Esophagus muscularis mucosa (tissue), 4 donors: ENCODE data around the gene BASP1. TPM values are rescaled to one million over a fixed set of nuclear protein-coding genes. Genes with fewer than 3 reads are reported as not detected.
"Not testable (repeated sequence)": the region's sequence is repeated elsewhere in the genome, so short reads cannot be mapped to it uniquely, and the experiment has no call there.

Source experiments
- DNase-seq: peaks from one replicate; pipeline ENCODE4 v3.0.0-alpha.2; 2017; ENCODE audit errors: extremely low spot score
- H3K27ac ChIP-seq, 4 donors: fragments of 200-600 bp; sonication (generic); replicated peaks in 1 of 4; 1 replicate in 3 of 4; 2 replicates in 1 of 4; pipeline ENCODE4 v1.5.1; 2016 to 2019; ENCODE audit warnings: mild to moderate bottlenecking in 1 of 4
- H3K27me3 ChIP-seq, 4 donors: fragments of 200-600 bp; sonication (generic); one replicate each; pipeline versions ENCODE4 v1.5.1 to v1.6.0; 2016 to 2019
- H3K36me3 ChIP-seq, 4 donors: fragments of 200-600 bp; sonication (generic); one replicate each; pipeline ENCODE4 v1.5.1; 2016 to 2019
- H3K4me1 ChIP-seq, 4 donors: fragments of 200-600 bp; sonication (generic); one replicate each; pipeline ENCODE4 v1.5.1; 2016 to 2019
- H3K4me3 ChIP-seq, 4 donors: fragments of 200-600 bp; sonication (generic); 1 replicate in 2 of 4; 2 replicates in 2 of 4; pipeline ENCODE4 v1.5.1; 2016 to 2019; ENCODE audit warnings: mild to moderate bottlenecking in 4 of 4, moderate library complexity in 1 of 4
- H3K9me3 ChIP-seq, 4 donors: fragments of 200-600 bp; sonication (generic); 1 replicate in 3 of 4; 2 replicates in 1 of 4; pipeline ENCODE4 v1.5.1; 2016 to 2019
- EP300 ChIP-seq: sonication (generic); formaldehyde crosslinking; IDR thresholded peaks from one replicate; pipeline ENCODE4 v1.6.1; 2017; ENCODE audit warnings: antibody characterized with exemption
- POLR2A ChIP-seq: fragments of 450-650 bp; IDR thresholded peaks from one replicate; pipeline ENCODE4 v1.6.1; 2017; ENCODE audit warnings: antibody characterized with exemption, moderate library complexity, mild to moderate bottlenecking, low read depth
- POLR2AphosphoS5 ChIP-seq, 2 donors: sonication (generic); formaldehyde crosslinking; IDR thresholded peaks; one replicate each; pipeline ENCODE4 v1.6.1; 2017; ENCODE audit warnings: antibody characterized with exemption in 2 of 2
- WGBS: methylation state at CpG from one replicate; pipeline ENCODE4 v1.1.5; 2018; 5-methylcytosine and 5-hydroxymethylcytosine counted together
- intact Hi-C: fragments of 100-400 bp; cut with DNase I; formaldehyde crosslinking; loops from one replicate; pipeline ENCODE4 v1.15.1; 2023
- total RNA-seq, 4 donors: library from RNA; depleted of rRNA; stranded (reverse); fragments of >200 nt; gene quantifications; one replicate each; pipeline versions ENCODE4 v1.1.0 to v1.2.1, GENCODE V29; 2016
- TF ChIP-seq, protein P1 (sequence below), 3 experiments: fragments of 200-600 bp in 2 of 3; fragments of 450-650 bp in 1 of 3; sonication (generic) in 2 of 3; IDR thresholded peaks; one replicate each; pipeline ENCODE4 v1.5.1; 2017 to 2019; ENCODE audit warnings: antibody characterized with exemption in 3 of 3, mild to moderate bottlenecking in 2 of 3, moderate library complexity in 1 of 3

Gene BASP1
- total RNA-seq, 4 donors from 2014 or later, result 5.4 to 19.7 (median 6.6) TPM

DNA sequence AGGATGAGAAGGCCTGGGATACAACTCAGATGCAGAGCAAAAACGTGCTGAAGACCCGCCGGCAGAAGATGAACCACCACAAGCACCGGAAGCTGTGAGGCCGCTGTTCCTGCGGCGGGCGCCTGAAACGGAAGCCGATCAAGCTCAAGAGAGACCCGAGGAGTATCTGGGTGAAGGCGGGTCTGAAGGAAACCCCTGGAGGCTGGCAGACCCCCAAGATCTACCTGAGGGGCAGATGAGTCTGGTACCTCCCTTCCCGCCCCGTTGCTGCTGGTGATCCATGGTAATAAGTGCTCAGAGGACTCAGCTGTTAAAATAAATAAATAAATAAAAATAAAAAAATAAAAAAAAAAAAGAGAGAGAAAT is 89.3 kb downstream of the BASP1 start:
- Histone ChIP-seq H3K4me1 (no peaks in the 10 kb centered on the region), H3K4me3 (no peak overlapping the region), H3K27ac (no peak overlapping the region), H3K9me3 (no peaks in the 10 kb centered on the region), H3K27me3 (peaks cover 0 to 7% (median 0%) of the 10 kb centered on the region in 4 donors), H3K36me3 (no peaks in the 10 kb centered on the region)
- TF ChIP-seq, protein P1, sequence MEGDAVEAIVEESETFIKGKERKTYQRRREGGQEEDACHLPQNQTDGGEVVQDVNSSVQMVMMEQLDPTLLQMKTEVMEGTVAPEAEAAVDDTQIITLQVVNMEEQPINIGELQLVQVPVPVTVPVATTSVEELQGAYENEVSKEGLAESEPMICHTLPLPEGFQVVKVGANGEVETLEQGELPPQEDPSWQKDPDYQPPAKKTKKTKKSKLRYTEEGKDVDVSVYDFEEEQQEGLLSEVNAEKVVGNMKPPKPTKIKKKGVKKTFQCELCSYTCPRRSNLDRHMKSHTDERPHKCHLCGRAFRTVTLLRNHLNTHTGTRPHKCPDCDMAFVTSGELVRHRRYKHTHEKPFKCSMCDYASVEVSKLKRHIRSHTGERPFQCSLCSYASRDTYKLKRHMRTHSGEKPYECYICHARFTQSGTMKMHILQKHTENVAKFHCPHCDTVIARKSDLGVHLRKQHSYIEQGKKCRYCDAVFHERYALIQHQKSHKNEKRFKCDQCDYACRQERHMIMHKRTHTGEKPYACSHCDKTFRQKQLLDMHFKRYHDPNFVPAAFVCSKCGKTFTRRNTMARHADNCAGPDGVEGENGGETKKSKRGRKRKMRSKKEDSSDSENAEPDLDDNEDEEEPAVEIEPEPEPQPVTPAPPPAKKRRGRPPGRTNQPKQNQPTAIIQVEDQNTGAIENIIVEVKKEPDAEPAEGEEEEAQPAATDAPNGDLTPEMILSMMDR (IDR thresholded peaks at IDR 0.05), result no peak
- no peak for TF ChIP-seq EP300
- TF ChIP-seq POLR2AphosphoS5 (IDR thresholded peaks at IDR 0.05), result no peak
- no peak for TF ChIP-seq POLR2A
- DNase-seq, result no peak
- 93% methylated on average over 14 of the region's 14 CpGs for WGBS
- intact Hi-C loops, result no loop called here

DNA sequence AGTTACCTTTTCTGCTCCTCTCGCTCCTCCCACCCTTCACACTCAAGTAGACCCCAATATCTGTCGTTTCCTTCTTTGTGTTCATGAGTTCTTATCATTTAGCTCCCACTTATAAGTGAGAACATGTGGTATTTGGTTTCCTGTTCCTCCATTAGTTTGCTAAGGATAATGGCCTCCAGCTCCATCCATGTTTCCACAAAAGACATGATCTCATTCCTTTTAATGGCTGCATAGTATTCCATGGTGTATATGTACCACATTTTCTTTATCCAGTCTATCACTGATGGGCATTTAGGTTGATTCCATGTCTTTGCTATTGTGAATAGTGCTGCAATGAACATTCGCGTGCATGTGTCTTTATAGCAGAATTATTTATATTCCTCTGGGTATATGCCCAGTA is 90.0 kb downstream of the BASP1 start:
- WGBS, result 94% methylated on average over 4 of the region's 4 CpGs
- H3K27ac ChIP-seq, H3K9me3 ChIP-seq, intact Hi-C loops, DNase-seq, H3K4me1 ChIP-seq, H3K27me3 ChIP-seq, H3K36me3 ChIP-seq, H3K4me3 ChIP-seq: not testable (repeated sequence)

DNA sequence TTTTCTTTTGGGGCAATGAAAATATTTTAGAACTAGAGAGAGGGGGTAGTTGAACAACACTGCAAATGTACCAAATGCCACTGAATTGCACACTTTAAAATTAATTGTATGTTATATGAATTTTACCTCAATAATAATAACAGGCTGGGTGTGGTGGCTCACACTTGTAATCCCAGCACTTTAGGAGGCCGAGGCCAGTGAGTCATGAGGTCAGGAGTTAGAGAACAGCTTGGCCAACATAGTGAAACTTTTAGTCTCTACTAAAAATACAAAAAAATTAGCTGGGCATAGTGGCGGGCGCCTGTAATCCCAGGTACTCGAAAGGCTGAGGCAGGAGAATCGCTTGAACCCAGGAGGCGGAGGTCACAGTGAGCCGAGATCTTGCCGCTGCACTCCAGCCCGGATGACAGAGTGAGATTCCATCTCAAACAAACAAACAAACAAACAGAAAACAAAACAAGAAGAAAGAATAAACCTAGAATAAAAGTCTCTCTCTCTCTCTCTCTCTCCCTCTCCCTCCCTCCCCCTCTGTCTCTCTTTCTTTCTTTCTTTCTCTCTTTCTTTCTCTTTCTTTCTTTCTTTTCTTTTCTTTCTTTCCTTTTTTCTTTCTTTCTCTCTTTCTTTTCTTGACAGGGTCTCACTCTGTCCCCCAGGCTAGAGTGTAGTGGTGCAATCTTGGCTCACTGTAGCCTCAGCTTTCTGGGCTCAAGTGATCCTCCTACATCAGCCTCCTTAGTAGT is 91.1 kb downstream of the BASP1 start:
- Histone ChIP-seq H3K27ac (no peak overlapping the region), H3K4me1 (no peaks in the 10 kb centered on the region)

DNA sequence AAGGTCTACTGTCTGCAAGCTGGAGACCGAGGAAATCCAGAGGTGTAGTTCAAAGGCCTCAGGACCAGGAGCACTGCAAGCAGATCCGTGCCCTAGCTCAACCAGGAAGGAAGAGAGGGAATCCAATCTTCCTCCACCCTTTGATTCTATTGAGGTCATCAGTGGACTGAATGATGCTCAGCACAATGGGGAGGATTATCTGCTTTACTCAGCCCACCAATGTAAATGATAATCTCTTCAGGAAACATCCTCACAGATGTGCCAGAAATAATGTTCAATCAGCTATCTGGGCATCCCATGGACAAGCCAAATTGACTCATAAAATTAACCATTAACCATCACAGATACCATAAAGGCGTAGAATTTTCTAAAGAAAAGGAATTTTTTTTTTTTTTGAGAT is 92.0 kb downstream of the BASP1 start:
- DNase-seq, result no peak
- 79% methylated on average over 3 of the region's 3 CpGs for WGBS
- Histone ChIP-seq H3K9me3 (no peaks in the 10 kb centered on the region), H3K27me3 (peaks cover 0 to 7% (median 0%) of the 10 kb centered on the region in 4 donors), H3K36me3 (no peaks in the 10 kb centered on the region), H3K4me1 (no peaks in the 10 kb centered on the region), H3K4me3 (no peak overlapping the region), H3K27ac (no peak overlapping the region)
- intact Hi-C loops, result no loop called here
- no peak for TF ChIP-seq POLR2A
- TF ChIP-seq EP300, result no peak
- TF ChIP-seq, protein P1 (IDR thresholded peaks at IDR 0.05), result no peak
- TF ChIP-seq POLR2AphosphoS5 (IDR thresholded peaks at IDR 0.05), result no peak

More for the DNA sequence above, 91.1 kb downstream of the BASP1 start:
- intact Hi-C loops, result no loop called here
- TF ChIP-seq POLR2AphosphoS5 (IDR thresholded peaks at IDR 0.05) (no peak), POLR2A (no peak), EP300 (no peak)
- TF ChIP-seq, protein P1 (IDR thresholded peaks at IDR 0.05), result no peak
- peaks cover 0 to 7% (median 0%) of the 10 kb centered on the region in 4 donors for H3K27me3 ChIP-seq
- H3K4me3 ChIP-seq, result no peak overlapping the region
- H3K36me3 ChIP-seq, result no peaks in the 10 kb centered on the region
- DNase-seq, result no peak
- WGBS, result 81% methylated on average over 9 of the region's 9 CpGs
- no peaks in the 10 kb centered on the region for H3K9me3 ChIP-seq

DNA sequence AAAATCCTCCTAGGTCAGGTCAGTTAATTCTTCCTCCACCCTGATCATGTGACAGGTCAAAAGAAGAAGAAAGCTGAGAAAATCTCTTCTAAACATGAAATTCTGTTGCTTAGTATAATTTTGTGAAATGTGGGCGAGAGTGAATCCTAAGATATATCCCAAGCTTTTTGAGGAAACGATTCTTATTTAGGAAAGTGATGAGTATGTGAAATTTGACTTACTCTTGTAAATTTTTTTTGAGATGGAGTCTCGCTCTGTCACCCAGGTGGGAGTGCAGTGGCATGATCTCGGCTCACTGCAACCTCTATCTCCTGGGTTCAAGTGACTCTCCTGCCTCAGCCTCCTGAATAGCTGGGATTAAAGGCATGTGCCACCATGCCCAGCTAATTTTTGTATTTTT is 93.1 kb downstream of the BASP1 start:
- H3K27ac ChIP-seq, H3K4me3 ChIP-seq, intact Hi-C loops, H3K4me1 ChIP-seq, H3K27me3 ChIP-seq, H3K36me3 ChIP-seq, H3K9me3 ChIP-seq, DNase-seq: not testable (repeated sequence)
- WGBS, result 91% methylated on average over 4 of the region's 4 CpGs

DNA sequence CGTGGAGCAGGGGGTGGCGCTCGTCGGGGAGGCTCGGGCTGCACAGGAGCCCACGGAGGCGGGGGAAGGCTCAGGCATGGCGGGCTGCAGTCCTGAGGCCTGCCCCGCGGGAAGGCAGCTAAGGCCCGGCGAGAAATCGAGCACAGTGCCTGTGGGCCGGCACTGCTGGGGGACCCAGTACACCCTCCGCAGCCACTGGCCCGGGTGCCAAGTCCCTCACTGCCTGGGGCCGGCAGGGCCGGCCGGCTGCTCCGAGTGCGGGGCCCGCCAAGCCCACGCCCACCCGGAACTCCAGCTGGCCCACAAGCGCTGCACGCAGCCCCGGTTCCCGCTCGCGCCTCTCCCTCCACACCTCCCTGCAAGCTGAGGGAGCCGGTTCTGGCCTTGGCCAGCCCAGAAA is 94.4 kb downstream of the BASP1 start:
- H3K4me3 ChIP-seq, H3K27me3 ChIP-seq, H3K36me3 ChIP-seq, DNase-seq, H3K27ac ChIP-seq, H3K9me3 ChIP-seq, intact Hi-C loops, H3K4me1 ChIP-seq: not testable (repeated sequence)
- WGBS, result no CpG with 5 or more reads among the region's 31 CpGs
